Measurements from ENCODE around the gene NISCH. TPM values are rescaled to one million over a fixed set of nuclear protein-coding genes. Genes with fewer than 3 reads are reported as not detected.

The NISCH gene
- total RNA-seq, 1 donor from 2014 or later: 43.3 TPM

GRCh38 chr3:52487788-52488691, 32.6 kb downstream of the NISCH start:
- Histone ChIP-seq H3K27me3 (ENCODE audit: control insufficient read depth in 3 of 3, insufficient read depth in 3 of 3, low read length in 3 of 3) (no peaks in the 10 kb centered on the region), H3K27ac (ENCODE audit: low read depth, low read length) (no peak overlapping the region), H3K9ac (ENCODE audit: low read depth in 1 of 3, low read length in 3 of 3) (no peak overlapping the region), H3K4me3 (ENCODE audit: low read length in 3 of 3) (no peak overlapping the region), H3K9me3 (ENCODE audit: control insufficient read depth in 3 of 3, low read length in 3 of 3) (no peaks in the 10 kb centered on the region), H3K36me3 (ENCODE audit: control insufficient read depth in 3 of 3, insufficient read depth in 3 of 3, low read length in 3 of 3) (peaks cover 75 to 76% (median 75%) of the 10 kb centered on the region in 3 donors), H3K4me1 (ENCODE audit: control insufficient read depth in 3 of 3, insufficient read depth in 3 of 3, low read length in 3 of 3) (peaks cover 38 to 59% (median 51%) of the 10 kb centered on the region in 3 donors)

- H3K27ac ChIP-seq (ENCODE audit: low read depth, low read length): no peak overlapping the region
- no peaks in the 10 kb centered on the region for H3K27me3 ChIP-seq (ENCODE audit: control insufficient read depth in 3 of 3, insufficient read depth in 3 of 3, low read length in 3 of 3)
- H3K9ac ChIP-seq (ENCODE audit: low read depth in 1 of 3, low read length in 3 of 3): no peak overlapping the region
- no peaks in the 10 kb centered on the region for H3K9me3 ChIP-seq (ENCODE audit: control insufficient read depth in 3 of 3, low read length in 3 of 3)
- H3K4me1 ChIP-seq (ENCODE audit: control insufficient read depth in 3 of 3, insufficient read depth in 3 of 3, low read length in 3 of 3): peaks cover 34 to 59% (median 53%) of the 10 kb centered on the region in 3 donors
- H3K4me3 ChIP-seq (ENCODE audit: low read length in 3 of 3): no peak overlapping the region
- peaks cover 71 to 79% (median 75%) of the 10 kb centered on the region in 3 donors for H3K36me3 ChIP-seq (ENCODE audit: control insufficient read depth in 3 of 3, insufficient read depth in 3 of 3, low read length in 3 of 3)
Measured at GRCh38 chr3:52488746-52489145, 33.3 kb downstream of the NISCH start.

GRCh38 chr3:52489453-52489852, 34.0 kb downstream of the NISCH start:
- Histone ChIP-seq H3K4me1 (ENCODE audit: control insufficient read depth in 3 of 3, insufficient read depth in 3 of 3, low read length in 3 of 3) (peaks cover 29 to 60% (median 56%) of the 10 kb centered on the region in 3 donors), H3K9ac (ENCODE audit: low read depth in 1 of 3, low read length in 3 of 3) (peak overlapping the region in 2 of 3 donors; percentile 40 to 47), H3K27ac (ENCODE audit: low read depth, low read length) (no peak overlapping the region), H3K9me3 (ENCODE audit: control insufficient read depth in 3 of 3, low read length in 3 of 3) (no peaks in the 10 kb centered on the region), H3K27me3 (ENCODE audit: control insufficient read depth in 3 of 3, insufficient read depth in 3 of 3, low read length in 3 of 3) (no peaks in the 10 kb centered on the region), H3K36me3 (ENCODE audit: control insufficient read depth in 3 of 3, insufficient read depth in 3 of 3, low read length in 3 of 3) (peaks cover 69 to 79% (median 75%) of the 10 kb centered on the region in 3 donors), H3K4me3 (ENCODE audit: low read length in 3 of 3) (no peak overlapping the region)

- peaks cover 21 to 55% (median 55%) of the 10 kb centered on the region in 3 donors for H3K4me1 ChIP-seq (ENCODE audit: control insufficient read depth in 3 of 3, insufficient read depth in 3 of 3, low read length in 3 of 3)
- H3K27ac ChIP-seq (ENCODE audit: low read depth, low read length): peak overlapping the region; percentile 25
- H3K9me3 ChIP-seq (ENCODE audit: control insufficient read depth in 3 of 3, low read length in 3 of 3): no peaks in the 10 kb centered on the region
- H3K36me3 ChIP-seq (ENCODE audit: control insufficient read depth in 3 of 3, insufficient read depth in 3 of 3, low read length in 3 of 3): peaks cover 64 to 76% (median 69%) of the 10 kb centered on the region in 3 donors
- peak overlapping the region in 1 of 3 donors; percentile 40 for H3K9ac ChIP-seq (ENCODE audit: low read depth in 1 of 3, low read length in 3 of 3)
- H3K4me3 ChIP-seq (ENCODE audit: low read length in 3 of 3): no peak overlapping the region
- H3K27me3 ChIP-seq (ENCODE audit: control insufficient read depth in 3 of 3, insufficient read depth in 3 of 3, low read length in 3 of 3): no peaks in the 10 kb centered on the region
Measured at GRCh38 chr3:52490035-52490938, 34.9 kb downstream of the NISCH start.

- H3K36me3 ChIP-seq (ENCODE audit: control insufficient read depth in 3 of 3, insufficient read depth in 3 of 3, low read length in 3 of 3): peaks cover 59 to 68% (median 63%) of the 10 kb centered on the region in 3 donors
- H3K9ac ChIP-seq (ENCODE audit: low read depth in 1 of 3, low read length in 3 of 3): peak overlapping the region in 1 of 3 donors; percentile 25
- peaks cover 20 to 62% (median 55%) of the 10 kb centered on the region in 3 donors for H3K4me1 ChIP-seq (ENCODE audit: control insufficient read depth in 3 of 3, insufficient read depth in 3 of 3, low read length in 3 of 3)
- peak overlapping the region; percentile 46 for H3K27ac ChIP-seq (ENCODE audit: low read depth, low read length)
- H3K9me3 ChIP-seq (ENCODE audit: control insufficient read depth in 3 of 3, low read length in 3 of 3): no peaks in the 10 kb centered on the region
- H3K4me3 ChIP-seq (ENCODE audit: low read length in 3 of 3): no peak overlapping the region
- no peaks in the 10 kb centered on the region for H3K27me3 ChIP-seq (ENCODE audit: control insufficient read depth in 3 of 3, insufficient read depth in 3 of 3, low read length in 3 of 3)
Measured at GRCh38 chr3:52490939-52491526, 35.6 kb downstream of the NISCH start.

- H3K9ac ChIP-seq (ENCODE audit: low read depth in 1 of 3, low read length in 3 of 3): no peak overlapping the region
- H3K4me1 ChIP-seq (ENCODE audit: control insufficient read depth in 3 of 3, insufficient read depth in 3 of 3, low read length in 3 of 3): peaks cover 22 to 69% (median 61%) of the 10 kb centered on the region in 3 donors
- H3K36me3 ChIP-seq (ENCODE audit: control insufficient read depth in 3 of 3, insufficient read depth in 3 of 3, low read length in 3 of 3): peaks cover 50 to 60% (median 55%) of the 10 kb centered on the region in 3 donors
- H3K27ac ChIP-seq (ENCODE audit: low read depth, low read length): no peak overlapping the region
- no peaks in the 10 kb centered on the region for H3K9me3 ChIP-seq (ENCODE audit: control insufficient read depth in 3 of 3, low read length in 3 of 3)
- H3K27me3 ChIP-seq (ENCODE audit: control insufficient read depth in 3 of 3, insufficient read depth in 3 of 3, low read length in 3 of 3): no peaks in the 10 kb centered on the region
- H3K4me3 ChIP-seq (ENCODE audit: low read length in 3 of 3): no peak overlapping the region
Measured at GRCh38 chr3:52492059-52492458, 36.7 kb downstream of the NISCH start.

GRCh38 chr3:52493232-52494017, 38.0 kb downstream of the NISCH start:
- peaks cover 37 to 48% (median 41%) of the 10 kb centered on the region in 3 donors for H3K36me3 ChIP-seq (ENCODE audit: control insufficient read depth in 3 of 3, insufficient read depth in 3 of 3, low read length in 3 of 3)
- H3K9ac ChIP-seq (ENCODE audit: low read depth in 1 of 3, low read length in 3 of 3): peak overlapping the region in 1 of 3 donors; percentile 16
- H3K27ac ChIP-seq (ENCODE audit: low read depth, low read length): no peak overlapping the region
- no peaks in the 10 kb centered on the region for H3K9me3 ChIP-seq (ENCODE audit: control insufficient read depth in 3 of 3, low read length in 3 of 3)
- peaks cover 22 to 69% (median 61%) of the 10 kb centered on the region in 3 donors for H3K4me1 ChIP-seq (ENCODE audit: control insufficient read depth in 3 of 3, insufficient read depth in 3 of 3, low read length in 3 of 3)
- H3K27me3 ChIP-seq (ENCODE audit: control insufficient read depth in 3 of 3, insufficient read depth in 3 of 3, low read length in 3 of 3): no peaks in the 10 kb centered on the region
- no peak overlapping the region for H3K4me3 ChIP-seq (ENCODE audit: low read length in 3 of 3)

- H3K27ac ChIP-seq (ENCODE audit: low read depth, low read length): peak overlapping the region; percentile 18
- no peaks in the 10 kb centered on the region for H3K9me3 ChIP-seq (ENCODE audit: control insufficient read depth in 3 of 3, low read length in 3 of 3)
- H3K36me3 ChIP-seq (ENCODE audit: control insufficient read depth in 3 of 3, insufficient read depth in 3 of 3, low read length in 3 of 3): peaks cover 31 to 40% (median 37%) of the 10 kb centered on the region in 3 donors
- no peaks in the 10 kb centered on the region for H3K27me3 ChIP-seq (ENCODE audit: control insufficient read depth in 3 of 3, insufficient read depth in 3 of 3, low read length in 3 of 3)
- H3K9ac ChIP-seq (ENCODE audit: low read depth in 1 of 3, low read length in 3 of 3): peak overlapping the region in 1 of 3 donors; percentile 25
- H3K4me1 ChIP-seq (ENCODE audit: control insufficient read depth in 3 of 3, insufficient read depth in 3 of 3, low read length in 3 of 3): peaks cover 25 to 66% (median 60%) of the 10 kb centered on the region in 3 donors
- no peak overlapping the region for H3K4me3 ChIP-seq (ENCODE audit: low read length in 3 of 3)
Measured at GRCh38 chr3:52494445-52494844, 39.0 kb downstream of the NISCH start.
